Lung microvascular endothelial cell (primary cell): ENCODE data around the gene YEATS4. TPM values are rescaled to one million over a fixed set of nuclear protein-coding genes. Genes with fewer than 3 reads are reported as not detected.

Source experiments
- DNase-seq, 2 donors: peaks; one replicate each; pipeline versions ENCODE4 v3.0.0 to v3.0.0-alpha.2; 2010; ENCODE audit warnings: low read depth in 2 of 2
- total RNA-seq: library from RNA; depleted of rRNA; stranded (reverse); fragments of >200 nt; gene quantifications from 2 replicates; pipeline ENCODE4 v1.2.1, GENCODE V29; 2014

The YEATS4 gene
- total RNA-seq, 1 donor from 2014 or later: 10.5 TPM

- peak in 1 of 2 donors; percentile 83 for DNase-seq
Observed at GRCh38 chr12:69389831-69390230, 30.3 kb downstream of the YEATS4 start.

DNA sequence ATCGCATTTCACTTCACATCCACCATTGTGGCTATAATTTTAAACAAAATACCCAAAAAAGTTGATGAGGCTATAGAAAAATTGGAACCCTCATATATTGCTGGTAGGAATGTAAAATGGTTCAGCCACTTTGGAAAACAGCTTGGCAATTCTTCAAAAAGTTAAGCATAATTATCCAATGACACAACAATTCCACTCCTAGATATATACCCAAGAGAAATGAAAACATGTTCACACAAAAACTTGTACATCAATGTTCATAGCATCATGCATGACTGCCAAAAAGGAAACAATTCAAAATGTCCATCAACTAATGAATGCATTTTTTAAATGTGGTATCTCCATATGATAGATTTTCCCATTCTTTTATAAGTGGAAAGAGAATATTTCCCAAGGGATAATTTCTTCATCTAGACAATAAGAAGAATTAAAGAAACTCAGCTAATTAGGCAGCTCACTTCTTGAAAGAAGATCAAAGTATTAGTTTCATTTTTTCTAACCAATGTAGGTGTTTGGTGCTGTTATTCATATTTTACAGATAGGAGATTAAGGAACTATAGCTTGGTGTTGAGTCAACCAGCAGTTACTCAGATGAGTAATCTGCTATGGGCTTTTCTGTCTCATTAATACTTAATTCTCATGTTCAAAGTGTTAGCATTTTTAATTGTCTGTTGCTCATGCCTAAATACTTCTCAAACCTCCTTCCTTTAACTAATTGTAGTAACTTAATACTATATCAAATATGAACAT lies 32.8 kb downstream of the YEATS4 start:
- DNase-seq: peak; percentile 7 to 19

DNA sequence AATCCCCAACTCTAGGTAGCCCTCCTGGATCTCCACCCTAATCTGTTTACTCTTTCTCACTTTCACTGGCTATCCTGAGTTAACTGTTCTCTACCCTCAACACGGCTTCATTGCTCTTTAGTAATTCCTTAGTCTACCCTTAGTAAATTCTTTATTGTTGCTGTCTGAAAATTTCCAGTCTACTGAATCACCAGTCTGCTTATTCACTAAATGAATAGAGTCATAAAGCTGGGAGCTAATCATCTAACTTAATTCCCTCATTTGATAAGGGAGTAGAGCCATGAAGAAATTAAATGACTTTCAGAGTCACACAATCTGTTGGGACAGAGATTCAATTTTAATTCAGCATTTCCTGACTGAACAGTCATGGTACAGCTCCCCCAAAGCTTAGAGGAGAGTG lies 36.5 kb downstream of the YEATS4 start:
- no peak for DNase-seq

DNA sequence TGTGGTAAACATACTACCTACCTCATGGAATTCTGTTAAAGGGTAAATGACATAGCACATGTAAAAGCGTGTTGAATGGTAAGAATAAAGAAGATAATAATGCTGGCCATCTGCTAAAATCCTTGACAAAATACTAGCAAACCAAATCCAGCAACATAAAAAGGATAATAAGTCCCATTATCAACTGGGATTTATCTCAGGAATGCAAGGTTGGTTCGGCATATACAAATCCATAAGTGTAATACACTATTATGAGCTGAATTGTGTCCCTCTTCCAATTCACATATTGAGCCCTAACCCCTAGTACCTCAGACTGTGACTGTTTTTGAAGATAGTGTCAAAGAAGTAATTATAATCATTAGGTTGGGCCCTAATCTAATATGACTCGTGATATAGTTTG lies 37.4 kb downstream of the YEATS4 start:
- DNase-seq: no peak

DNA sequence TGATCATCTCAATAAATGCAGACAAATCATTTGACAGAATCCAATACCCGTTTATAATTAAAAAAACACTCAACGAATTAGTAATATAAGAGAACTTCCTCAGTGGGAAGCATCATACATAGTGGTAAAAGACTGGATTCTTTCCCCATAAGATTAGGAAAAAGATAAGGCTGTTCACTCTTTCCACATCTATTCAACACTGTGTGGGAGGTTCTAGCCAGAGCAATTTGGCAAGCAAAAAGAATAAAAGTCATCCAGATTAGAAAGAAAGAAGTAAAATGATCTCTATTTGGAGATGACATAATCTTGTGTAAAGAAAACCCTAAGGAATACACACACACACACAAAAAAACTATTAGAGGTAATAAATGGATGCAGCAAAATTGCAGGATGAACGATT lies 38.4 kb downstream of the YEATS4 start:
- DNase-seq: no peak

- no peak for DNase-seq
Observed at GRCh38 chr12:69401940-69402339, 42.4 kb downstream of the YEATS4 start.

GRCh38 chr12:69404851-69405565 lies 45.5 kb downstream of the YEATS4 start:
- no peak for DNase-seq

DNA sequence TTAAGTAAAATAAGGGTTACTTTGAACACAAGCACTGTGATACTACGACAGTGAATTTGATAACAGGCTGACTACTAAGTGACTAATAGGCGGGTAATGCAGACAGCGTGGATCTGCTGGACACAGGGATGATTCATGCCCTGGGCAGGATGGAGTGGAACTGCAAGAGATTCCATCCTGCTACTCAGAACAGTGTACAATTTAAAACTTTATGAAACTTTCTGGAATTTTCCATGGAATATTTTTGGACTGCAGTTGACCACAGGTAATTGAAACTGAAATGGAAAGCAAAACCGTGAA lies 46.0 kb downstream of the YEATS4 start:
- peak; percentile 95 to 97 for DNase-seq

DNA sequence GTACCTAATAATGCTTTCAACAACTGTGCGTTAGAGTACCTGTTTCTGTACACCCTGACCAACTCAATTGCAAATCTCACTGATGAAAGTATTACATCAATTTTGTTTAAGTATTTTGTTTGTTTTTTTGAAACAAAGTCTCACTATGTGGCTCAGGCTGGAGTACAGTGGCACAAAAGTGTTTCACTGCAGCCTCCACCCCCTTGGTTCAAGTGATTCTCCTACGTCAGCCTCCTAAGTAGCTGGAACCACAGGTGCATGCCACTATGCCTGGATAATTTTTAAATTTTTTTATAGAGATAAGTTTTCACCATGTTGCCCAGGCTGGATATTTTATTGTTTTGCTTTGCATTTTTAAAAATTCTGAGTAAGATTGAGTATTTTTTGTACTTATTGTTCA lies 46.7 kb downstream of the YEATS4 start:
- no peak for DNase-seq

DNA sequence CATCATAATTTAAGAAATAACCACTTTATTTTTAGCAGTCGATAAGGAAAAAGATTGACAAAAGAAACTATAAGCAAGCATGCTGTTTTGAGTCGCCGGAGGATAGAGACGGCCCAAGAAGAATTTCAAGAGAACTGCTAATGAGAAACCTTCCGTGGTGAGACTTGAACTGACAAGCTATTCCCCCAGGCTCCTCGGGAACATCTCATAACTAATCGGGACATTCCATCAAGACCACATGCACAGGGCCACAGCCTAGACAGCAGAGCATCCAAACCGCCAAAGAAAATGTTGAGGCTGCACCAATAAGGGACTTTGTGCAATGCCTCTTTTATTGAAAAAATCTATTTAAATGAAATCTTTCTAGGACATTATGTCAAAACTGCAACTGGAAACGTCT lies 51.0 kb downstream of the YEATS4 start:
- no peak for DNase-seq

DNA sequence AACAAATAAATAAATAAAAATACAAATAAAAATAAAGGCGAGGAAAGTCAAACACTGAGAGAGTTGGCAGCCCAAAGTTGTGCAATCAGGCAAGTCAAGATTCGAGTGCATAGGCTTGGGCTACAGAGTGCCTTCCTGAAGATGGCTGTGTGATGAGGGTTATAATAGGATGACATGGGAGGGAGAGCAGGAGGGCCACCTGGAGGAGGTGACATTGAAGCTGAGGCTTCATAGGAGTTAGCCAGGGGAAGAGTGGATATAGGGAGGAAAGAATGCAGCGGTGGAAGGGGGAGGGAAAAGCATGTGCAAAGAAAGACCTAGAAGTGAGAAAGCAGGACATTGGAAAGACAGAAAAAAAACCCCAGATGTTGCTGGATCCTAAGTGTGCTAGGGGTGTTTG lies 53.1 kb downstream of the YEATS4 start:
- DNase-seq: no peak

DNA sequence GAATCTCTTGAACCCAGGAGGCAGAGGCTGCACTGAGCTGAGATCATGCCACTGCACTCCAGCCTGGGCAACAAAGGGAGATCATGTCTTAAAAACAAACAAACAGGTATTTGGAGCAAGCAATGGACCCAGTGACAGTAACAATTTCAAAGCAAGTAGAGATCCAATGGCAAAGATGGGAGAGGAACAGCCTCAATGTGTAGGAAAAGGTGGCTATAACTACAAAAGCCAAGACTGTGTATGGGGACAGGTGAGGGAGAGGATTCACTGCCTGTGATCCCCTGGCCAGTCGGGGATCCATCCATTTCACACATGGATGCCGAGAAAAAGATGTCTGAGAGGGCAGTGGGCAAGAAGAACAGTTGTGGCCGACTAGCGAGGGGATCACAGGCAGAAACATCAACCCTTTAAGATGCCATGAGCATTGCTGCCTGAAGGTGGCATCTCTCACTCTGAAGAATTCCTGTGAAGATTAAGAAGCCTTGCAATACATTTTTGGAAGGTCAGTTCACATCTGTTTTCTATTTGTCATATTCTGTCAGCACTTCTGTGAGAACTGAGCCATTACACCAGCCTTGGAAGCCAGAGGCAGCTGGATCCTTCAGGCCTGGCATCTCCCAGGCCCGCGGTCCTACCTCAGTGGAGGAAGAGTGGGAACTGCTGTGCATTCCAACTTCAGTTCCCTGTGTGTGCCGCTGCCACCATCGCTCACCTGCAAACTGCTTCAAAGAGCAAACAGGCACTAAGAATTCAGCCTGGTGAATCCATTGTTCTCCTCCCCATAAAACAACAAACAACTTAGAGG lies 56.1 kb downstream of the YEATS4 start:
- DNase-seq: peak; percentile 33 to 80

DNA sequence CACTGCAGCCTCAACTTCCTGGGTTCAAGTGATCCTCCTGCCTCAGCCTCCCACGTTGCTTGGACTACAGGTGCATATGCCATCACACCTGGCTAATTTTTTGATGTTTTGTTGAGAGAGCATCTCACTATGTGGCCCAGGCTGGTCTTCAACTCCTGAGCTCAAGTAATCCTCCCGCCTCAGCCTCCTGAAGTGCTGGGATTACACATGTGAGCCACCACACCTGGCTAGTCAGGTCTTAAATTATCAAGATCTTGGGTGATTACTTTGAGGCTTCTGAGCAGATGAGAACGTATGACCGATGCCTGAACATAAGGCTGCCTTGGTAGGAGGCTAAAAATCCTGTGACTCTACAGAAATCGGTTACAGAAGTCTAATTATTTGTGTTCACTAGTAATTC lies 57.7 kb downstream of the YEATS4 start:
- no peak for DNase-seq

GRCh38 chr12:69417741-69418167 lies 58.2 kb downstream of the YEATS4 start:
- DNase-seq: no peak

DNA sequence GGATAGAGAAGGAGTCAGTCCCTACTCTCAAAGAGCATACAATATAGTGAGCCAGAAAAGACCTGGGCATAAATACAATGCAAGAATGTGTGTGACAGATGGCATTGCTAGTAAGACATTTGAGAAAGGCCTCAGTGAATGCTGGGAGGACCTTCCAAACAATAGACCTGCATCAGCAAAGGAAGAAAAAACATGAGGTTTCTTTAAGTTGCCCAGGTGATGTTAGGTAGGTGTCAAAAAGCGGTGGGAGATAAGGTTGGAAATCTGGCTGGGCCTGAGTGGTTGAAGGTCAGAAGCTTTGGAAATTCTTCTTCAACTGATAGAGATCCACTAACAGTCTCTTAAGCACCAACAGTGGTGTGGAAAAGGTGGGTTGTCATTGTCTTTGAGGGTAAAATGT lies 60.2 kb downstream of the YEATS4 start:
- no peak for DNase-seq

- DNase-seq: no peak
Observed at GRCh38 chr12:69421548-69421947, 62.0 kb downstream of the YEATS4 start.

DNA sequence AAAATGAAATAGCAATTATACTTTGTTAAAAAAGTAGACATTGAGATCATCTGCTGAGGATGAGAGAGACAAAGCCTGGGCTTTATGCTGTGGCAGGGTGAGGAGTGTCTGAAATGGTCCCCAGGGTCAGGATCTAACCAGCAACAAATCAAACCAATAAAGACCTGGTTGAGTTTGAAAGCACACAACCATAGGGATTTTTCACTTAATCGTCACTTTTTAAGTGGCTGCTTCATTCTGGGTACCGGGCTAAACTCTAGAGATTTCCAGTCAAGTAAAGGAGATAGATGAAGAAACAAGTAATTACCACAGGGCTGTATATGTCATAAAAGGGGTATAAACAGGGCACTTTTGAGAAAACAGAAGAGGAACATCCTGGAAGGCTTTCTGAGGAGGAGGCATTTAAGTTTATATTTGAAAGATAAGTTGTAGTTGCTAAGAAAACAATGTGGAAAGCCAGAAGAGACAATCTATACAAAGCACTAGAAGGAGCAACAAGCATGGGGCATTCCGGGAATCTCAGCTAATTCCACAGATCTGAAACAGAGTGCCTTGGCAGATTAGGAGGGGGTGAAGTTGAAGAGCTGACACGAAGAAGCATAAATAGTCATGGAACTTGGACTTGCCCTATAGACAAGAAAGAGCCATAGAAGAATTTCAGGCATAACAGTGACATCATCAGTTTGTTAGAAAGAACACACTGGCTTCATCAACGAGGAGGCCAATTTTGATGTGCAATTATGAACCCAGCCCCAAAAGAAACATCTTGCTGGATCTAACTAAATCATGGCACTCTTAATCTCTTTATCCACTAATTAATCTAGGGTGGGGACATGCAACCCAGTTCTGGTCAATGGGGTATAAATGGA lies 63.7 kb downstream of the YEATS4 start:
- no peak for DNase-seq

DNA sequence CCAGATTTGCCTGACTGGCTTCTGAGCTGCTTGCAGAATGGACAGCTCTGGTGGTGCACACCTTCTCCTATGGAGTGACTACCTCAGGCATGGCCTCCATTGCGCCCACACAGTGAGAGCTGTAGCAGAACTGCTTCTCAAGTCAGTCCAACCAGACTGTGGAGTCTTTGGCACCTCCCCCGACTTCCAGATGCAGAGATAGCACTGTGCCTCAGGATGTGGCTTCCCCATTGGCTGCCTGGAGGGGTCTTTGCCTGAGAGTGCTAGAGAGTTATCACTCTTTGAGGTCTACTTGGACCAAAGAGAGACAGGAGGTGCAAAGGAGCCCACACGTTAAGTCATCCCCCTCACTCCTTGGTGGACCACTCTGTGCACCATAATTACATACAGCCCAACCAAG lies 65.9 kb downstream of the YEATS4 start:
- DNase-seq: no peak

DNA sequence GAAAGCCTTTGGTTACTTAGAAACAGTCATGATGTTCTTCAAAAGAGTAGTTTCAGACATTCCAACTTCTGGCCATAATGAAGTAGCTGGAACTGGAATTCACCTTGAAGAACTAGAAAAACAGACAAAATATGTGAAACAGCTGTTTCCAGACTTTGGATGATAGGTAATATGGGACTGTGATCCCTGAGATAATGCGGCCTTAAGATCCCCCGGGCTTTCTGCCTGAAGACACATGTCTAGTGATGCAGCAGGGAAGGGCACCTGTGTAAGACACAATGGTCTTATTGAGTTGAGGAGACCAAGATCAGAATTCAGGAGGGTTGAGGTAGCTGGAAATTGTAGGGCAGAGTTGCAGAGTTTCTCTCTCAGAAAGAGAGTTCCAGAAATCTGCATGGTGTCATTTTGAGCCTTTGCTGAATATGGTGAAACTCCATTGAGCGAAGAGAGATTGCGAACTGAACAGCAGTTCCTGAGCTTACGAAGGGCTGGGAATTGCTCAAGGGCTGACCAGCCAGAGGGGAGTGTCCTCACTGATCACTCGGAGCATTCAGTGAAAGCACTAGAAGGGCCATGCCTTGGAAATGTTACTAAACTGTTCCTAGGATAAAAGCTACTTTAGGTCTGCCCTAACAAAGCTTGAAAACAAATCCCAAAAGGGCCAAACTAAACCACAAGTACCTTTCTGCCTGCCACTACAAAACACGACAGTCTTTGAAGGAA lies 69.0 kb downstream of the YEATS4 start:
- DNase-seq: no peak

DNA sequence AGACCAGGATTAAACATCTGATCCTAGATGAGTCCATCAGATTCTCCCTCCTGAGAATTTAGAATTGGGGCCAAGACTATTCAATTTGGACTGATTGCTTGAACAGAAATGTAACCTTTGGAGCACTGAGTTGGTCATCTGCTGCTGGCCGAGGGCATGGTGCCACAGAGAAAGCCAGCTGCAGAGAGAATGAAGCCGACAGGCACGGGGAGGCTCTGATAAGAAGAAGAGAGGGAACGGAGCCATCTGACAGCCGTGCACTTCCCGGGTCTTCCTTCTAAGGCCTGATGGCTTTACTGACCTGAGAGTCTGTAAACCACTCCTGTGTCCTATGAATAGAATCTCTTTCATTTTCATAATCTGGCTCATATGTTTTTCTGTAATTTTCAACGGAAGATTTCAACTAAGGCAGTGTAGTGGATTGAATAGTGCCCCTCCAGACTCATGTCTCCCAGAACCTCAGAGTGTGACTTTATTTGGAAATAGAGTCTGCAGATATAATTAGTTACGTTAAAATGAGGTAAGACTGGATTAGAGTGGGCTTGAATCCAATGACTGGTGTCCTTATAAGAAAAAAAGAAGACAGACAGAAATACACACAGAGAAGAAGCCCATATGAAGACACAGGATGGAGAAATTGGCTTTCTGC lies 71.5 kb downstream of the YEATS4 start:
- no peak for DNase-seq
